Measurements from ENCODE around the gene MAP4K4.

DNA sequence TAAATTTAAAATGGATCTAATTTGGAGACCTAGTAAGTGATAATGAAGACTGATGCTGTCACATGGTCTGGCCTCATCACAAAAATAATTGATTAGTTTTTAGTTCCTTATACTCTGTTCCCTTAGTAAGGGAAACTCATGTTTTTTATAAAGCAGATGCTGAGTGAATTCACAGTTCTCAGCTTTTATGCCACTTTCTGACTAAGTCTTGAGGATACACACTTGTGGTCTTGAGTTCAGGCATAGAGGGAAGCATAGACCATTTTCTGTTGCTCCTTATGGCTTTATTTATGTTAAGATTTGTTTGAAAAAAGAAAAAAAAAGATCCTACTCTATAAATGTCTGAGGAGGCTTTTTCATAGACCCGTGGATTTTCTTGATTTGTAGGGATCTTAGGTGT is 91.1 kb downstream of the MAP4K4 start:
- no peak for TF ChIP-seq POLR2A (IDR thresholded peaks at IDR 0.05)
- TF ChIP-seq, protein P1, sequence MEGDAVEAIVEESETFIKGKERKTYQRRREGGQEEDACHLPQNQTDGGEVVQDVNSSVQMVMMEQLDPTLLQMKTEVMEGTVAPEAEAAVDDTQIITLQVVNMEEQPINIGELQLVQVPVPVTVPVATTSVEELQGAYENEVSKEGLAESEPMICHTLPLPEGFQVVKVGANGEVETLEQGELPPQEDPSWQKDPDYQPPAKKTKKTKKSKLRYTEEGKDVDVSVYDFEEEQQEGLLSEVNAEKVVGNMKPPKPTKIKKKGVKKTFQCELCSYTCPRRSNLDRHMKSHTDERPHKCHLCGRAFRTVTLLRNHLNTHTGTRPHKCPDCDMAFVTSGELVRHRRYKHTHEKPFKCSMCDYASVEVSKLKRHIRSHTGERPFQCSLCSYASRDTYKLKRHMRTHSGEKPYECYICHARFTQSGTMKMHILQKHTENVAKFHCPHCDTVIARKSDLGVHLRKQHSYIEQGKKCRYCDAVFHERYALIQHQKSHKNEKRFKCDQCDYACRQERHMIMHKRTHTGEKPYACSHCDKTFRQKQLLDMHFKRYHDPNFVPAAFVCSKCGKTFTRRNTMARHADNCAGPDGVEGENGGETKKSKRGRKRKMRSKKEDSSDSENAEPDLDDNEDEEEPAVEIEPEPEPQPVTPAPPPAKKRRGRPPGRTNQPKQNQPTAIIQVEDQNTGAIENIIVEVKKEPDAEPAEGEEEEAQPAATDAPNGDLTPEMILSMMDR (IDR thresholded peaks at IDR 0.05), result no peak

Data from lower leg skin (tissue), 3 donors.